Measurements from ENCODE around the gene STXBP5. TPM values are rescaled to one million over a fixed set of nuclear protein-coding genes. Genes with fewer than 3 reads are reported as not detected.

Gene STXBP5
- total and polyA plus RNA-seq, 9 of the 15 experiments (the other 6 are each of a cell fraction or from before 2014, with no cell fraction given): 23.3 to 172 (median 71.5) TPM

GRCh38 chr6:147166360-147166944, 37.8 kb upstream of the STXBP5 start (continued):
- TF ChIP-seq ZNF395 (CRISPR knock-in tag; IDR thresholded peaks at IDR 0.05): peak; percentile 76
- TF ChIP-seq AFF4 (CRISPR knock-in tag; IDR thresholded peaks at IDR 0.05): no peak
- TF ChIP-seq ETV1 (tag; conservative IDR thresholded peaks at IDR 0.05; ENCODE audit: low read depth): peak; percentile 92
- TF ChIP-seq FIP1L1 (IDR thresholded peaks at IDR 0.05; ENCODE audit: low read depth, low read length, poor library complexity, severe bottlenecking): no peak
- TF ChIP-seq ZNF699 (CRISPR knock-in tag; IDR thresholded peaks at IDR 0.05; ENCODE audit: insufficient replicate concordance): no peak
- no peak for TF ChIP-seq BCOR (IDR thresholded peaks at IDR 0.05)
- TF ChIP-seq RCOR1 (IDR thresholded peaks at IDR 0.05; ENCODE audit: borderline replicate concordance in 1 of 2, low read depth in 2 of 2, low read length in 2 of 2): peak in 1 of 2 experiments; percentile 90; a peak in 2 of 4 replicates
- no peak for TF ChIP-seq E4F1 (CRISPR knock-in tag; IDR thresholded peaks at IDR 0.05; ENCODE audit: borderline replicate concordance)
- no peak for TF ChIP-seq TCFL5 (CRISPR knock-in tag; conservative IDR thresholded peaks at IDR 0.05)
- peak; percentile 83 for TF ChIP-seq SMARCE1 (IDR thresholded peaks at IDR 0.05)
- TF ChIP-seq ASH1L (IDR thresholded peaks at IDR 0.05; ENCODE audit: borderline replicate concordance, low read depth, partially characterized antibody): peak; percentile 84
- TF ChIP-seq RBM22 (IDR thresholded peaks at IDR 0.05; ENCODE audit: low read depth, low read length, poor library complexity, severe bottlenecking): no peak
- TF ChIP-seq SMARCB1 (IDR thresholded peaks at IDR 0.05; ENCODE audit: insufficient read length, low read depth): no peak
- no peak for TF ChIP-seq ZNF586 (CRISPR knock-in tag; conservative IDR thresholded peaks at IDR 0.05)
- peak; percentile 33; the same call in 1 of the 2 replicates for TF ChIP-seq RFX1 (IDR thresholded peaks at IDR 0.05)
- peak; percentile 67 for TF ChIP-seq CXXC5 (CRISPR knock-in tag; IDR thresholded peaks at IDR 0.05)
- TF ChIP-seq C11orf30 (IDR thresholded peaks at IDR 0.05; ENCODE audit: low read depth): no peak
- TF ChIP-seq CAMTA2 (CRISPR knock-in tag; conservative IDR thresholded peaks at IDR 0.05): no peak

All from K562 (cell line).